ENCODE measurements around the gene ASNS.

GRCh38 chr7:97859606-97860204 lies 12.5 kb downstream of the ASNS start:
- TF ChIP-seq JUNB (IDR thresholded peaks at IDR 0.05; ENCODE audit: unreplicated experiment), result no peak
- no peak for TF ChIP-seq EZH2 (IDR thresholded peaks at IDR 0.05; ENCODE audit: low read depth, unreplicated experiment)
- TF ChIP-seq, protein P1, sequence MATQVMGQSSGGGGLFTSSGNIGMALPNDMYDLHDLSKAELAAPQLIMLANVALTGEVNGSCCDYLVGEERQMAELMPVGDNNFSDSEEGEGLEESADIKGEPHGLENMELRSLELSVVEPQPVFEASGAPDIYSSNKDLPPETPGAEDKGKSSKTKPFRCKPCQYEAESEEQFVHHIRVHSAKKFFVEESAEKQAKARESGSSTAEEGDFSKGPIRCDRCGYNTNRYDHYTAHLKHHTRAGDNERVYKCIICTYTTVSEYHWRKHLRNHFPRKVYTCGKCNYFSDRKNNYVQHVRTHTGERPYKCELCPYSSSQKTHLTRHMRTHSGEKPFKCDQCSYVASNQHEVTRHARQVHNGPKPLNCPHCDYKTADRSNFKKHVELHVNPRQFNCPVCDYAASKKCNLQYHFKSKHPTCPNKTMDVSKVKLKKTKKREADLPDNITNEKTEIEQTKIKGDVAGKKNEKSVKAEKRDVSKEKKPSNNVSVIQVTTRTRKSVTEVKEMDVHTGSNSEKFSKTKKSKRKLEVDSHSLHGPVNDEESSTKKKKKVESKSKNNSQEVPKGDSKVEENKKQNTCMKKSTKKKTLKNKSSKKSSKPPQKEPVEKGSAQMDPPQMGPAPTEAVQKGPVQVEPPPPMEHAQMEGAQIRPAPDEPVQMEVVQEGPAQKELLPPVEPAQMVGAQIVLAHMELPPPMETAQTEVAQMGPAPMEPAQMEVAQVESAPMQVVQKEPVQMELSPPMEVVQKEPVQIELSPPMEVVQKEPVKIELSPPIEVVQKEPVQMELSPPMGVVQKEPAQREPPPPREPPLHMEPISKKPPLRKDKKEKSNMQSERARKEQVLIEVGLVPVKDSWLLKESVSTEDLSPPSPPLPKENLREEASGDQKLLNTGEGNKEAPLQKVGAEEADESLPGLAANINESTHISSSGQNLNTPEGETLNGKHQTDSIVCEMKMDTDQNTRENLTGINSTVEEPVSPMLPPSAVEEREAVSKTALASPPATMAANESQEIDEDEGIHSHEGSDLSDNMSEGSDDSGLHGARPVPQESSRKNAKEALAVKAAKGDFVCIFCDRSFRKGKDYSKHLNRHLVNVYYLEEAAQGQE (IDR thresholded peaks at IDR 0.05; ENCODE audit: unreplicated experiment), result no peak
- TF ChIP-seq, protein P2, sequence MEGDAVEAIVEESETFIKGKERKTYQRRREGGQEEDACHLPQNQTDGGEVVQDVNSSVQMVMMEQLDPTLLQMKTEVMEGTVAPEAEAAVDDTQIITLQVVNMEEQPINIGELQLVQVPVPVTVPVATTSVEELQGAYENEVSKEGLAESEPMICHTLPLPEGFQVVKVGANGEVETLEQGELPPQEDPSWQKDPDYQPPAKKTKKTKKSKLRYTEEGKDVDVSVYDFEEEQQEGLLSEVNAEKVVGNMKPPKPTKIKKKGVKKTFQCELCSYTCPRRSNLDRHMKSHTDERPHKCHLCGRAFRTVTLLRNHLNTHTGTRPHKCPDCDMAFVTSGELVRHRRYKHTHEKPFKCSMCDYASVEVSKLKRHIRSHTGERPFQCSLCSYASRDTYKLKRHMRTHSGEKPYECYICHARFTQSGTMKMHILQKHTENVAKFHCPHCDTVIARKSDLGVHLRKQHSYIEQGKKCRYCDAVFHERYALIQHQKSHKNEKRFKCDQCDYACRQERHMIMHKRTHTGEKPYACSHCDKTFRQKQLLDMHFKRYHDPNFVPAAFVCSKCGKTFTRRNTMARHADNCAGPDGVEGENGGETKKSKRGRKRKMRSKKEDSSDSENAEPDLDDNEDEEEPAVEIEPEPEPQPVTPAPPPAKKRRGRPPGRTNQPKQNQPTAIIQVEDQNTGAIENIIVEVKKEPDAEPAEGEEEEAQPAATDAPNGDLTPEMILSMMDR (conservative IDR thresholded peaks at IDR 0.05; ENCODE audit: low read depth in 2 of 2), result no peak
- no peak for TF ChIP-seq POLR2AphosphoS5 (IDR thresholded peaks at IDR 0.05; ENCODE audit: low read depth)
- no peak for TF ChIP-seq ZNF114 (CRISPR knock-in tag; IDR thresholded peaks at IDR 0.05)
